ENCODE results near the gene SPIN2B. TPM values are rescaled to one million over a fixed set of nuclear protein-coding genes. Genes with fewer than 3 reads are reported as not detected.

SPIN2B gene
- total and polyA plus RNA-seq, 2 of the 8 experiments (the other 6 are each of a cell fraction or from before 2014, with no cell fraction given): 7.4 to 12.8 TPM

DNA sequence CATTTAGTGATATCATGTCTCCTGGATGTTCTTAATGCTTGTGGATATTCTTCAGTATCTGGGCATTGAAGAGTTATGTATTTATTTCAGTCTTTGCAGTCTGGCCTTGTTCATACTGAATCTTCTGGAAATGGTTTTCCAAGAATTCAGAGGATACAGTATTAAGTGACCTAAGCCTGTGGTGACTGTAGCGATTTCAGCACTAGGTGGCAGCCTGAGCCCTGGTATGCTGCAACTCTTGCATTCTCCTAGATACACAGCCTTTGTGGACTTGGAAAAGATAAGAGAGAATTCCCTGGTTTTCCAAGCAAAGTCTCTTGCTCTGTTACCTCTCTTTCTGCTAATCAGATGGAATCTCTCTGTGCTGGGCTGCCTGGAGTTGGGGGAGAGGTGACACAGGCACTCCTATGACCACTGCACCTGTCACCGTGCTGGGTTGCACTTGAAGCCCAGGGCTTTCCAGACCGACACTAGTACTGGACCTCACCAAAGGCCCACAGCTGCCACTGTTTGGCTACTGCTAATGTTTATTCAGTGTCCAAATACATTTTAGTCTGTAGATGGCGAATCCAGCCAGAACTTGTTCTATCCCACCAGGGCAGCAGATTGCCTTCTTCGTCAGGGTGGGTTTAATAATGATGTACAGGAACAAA, 35.2 kb upstream of the SPIN2B start (continued):
- TF ChIP-seq CTCF (IDR thresholded peaks at IDR 0.05; ENCODE audit: control extremely low read depth in 1 of 3, insufficient read depth in 1 of 3, low read depth in 1 of 3, low read length in 3 of 3): peak; percentile 39 to 66 (median 58)
- TF ChIP-seq ZNF274 (IDR thresholded peaks at IDR 0.05; ENCODE audit: borderline replicate concordance, extremely low read depth, low read length): no peak
- TF ChIP-seq TEAD4 (IDR thresholded peaks at IDR 0.05; ENCODE audit: low read depth, low read length): 0 out of 2 replicates have a peak, but pooled peaks have one; percentile 23
